Liver (tissue), 3 donors: ENCODE measurements around the gene TMEM170B.

Experiments used
- HNF4A ChIP-seq, 2 donors: conservative IDR thresholded peaks; 2 replicates each; pipeline ENCODE4 v1.6.1; 2016; ENCODE audit warnings: antibody characterized with exemption in 2 of 2, mild to moderate bottlenecking in 2 of 2
- HNF4G ChIP-seq: IDR thresholded peaks from 2 replicates; pipeline ENCODE4 v1.6.1; 2016; ENCODE audit warnings: antibody characterized with exemption
- RAD21 ChIP-seq, 2 donors: IDR thresholded peaks; 2 replicates each; pipeline ENCODE4 v1.6.1; 2016; ENCODE audit warnings: antibody characterized with exemption in 2 of 2, mild to moderate bottlenecking in 2 of 2
- TAF1 ChIP-seq: conservative IDR thresholded peaks from 2 replicates; pipeline ENCODE4 v1.6.1; 2016; ENCODE audit warnings: antibody characterized with exemption, mild to moderate bottlenecking
- YY1 ChIP-seq: IDR thresholded peaks from 2 replicates; pipeline ENCODE4 v1.6.1; 2016; ENCODE audit warnings: antibody characterized with exemption, mild to moderate bottlenecking
- TF ChIP-seq, protein P1 (sequence below): fragments of 150-350 bp; IDR thresholded peaks from 2 replicates; pipeline ENCODE4 v1.5.1; 2017; ENCODE audit warnings: improper control_type of control experiment, low read depth, low read length; ENCODE audit not compliant: missing input control
- TF ChIP-seq, protein P2 (sequence below): IDR thresholded peaks from 2 replicates; pipeline ENCODE4 v1.6.1; 2016; ENCODE audit warnings: antibody characterized with exemption, mild to moderate bottlenecking
- TF ChIP-seq, protein P3 (sequence below): IDR thresholded peaks from 2 replicates; pipeline ENCODE4 v1.6.1; 2016; ENCODE audit warnings: antibody characterized with exemption
- TF ChIP-seq, protein P4 (sequence below): IDR thresholded peaks from 2 replicates; pipeline ENCODE4 v1.6.1; 2016; ENCODE audit warnings: antibody characterized with exemption
- donor health status: healthy.
- donor health status: healthy.

DNA sequence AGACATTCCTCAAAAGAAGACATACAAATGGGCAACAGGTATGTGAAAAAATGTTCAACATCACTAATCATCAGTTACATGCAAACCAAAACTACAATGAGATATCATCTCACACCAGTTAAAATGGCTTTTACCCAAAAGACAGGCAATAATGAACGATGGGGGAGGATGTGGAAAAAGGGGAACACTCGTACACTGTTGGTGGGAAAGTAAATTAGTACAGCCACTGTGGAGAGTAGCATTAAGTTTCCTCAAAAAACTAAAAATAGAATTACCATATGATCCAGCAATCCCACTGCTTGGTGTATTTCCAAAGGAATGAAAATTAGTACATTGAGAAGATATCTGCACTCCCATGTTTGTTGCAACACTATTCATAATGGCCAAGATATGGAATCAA is 8.6 kb upstream of the TMEM170B start:
- TF ChIP-seq, protein P1, sequence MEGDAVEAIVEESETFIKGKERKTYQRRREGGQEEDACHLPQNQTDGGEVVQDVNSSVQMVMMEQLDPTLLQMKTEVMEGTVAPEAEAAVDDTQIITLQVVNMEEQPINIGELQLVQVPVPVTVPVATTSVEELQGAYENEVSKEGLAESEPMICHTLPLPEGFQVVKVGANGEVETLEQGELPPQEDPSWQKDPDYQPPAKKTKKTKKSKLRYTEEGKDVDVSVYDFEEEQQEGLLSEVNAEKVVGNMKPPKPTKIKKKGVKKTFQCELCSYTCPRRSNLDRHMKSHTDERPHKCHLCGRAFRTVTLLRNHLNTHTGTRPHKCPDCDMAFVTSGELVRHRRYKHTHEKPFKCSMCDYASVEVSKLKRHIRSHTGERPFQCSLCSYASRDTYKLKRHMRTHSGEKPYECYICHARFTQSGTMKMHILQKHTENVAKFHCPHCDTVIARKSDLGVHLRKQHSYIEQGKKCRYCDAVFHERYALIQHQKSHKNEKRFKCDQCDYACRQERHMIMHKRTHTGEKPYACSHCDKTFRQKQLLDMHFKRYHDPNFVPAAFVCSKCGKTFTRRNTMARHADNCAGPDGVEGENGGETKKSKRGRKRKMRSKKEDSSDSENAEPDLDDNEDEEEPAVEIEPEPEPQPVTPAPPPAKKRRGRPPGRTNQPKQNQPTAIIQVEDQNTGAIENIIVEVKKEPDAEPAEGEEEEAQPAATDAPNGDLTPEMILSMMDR = no peak
- TF ChIP-seq, protein P2, sequence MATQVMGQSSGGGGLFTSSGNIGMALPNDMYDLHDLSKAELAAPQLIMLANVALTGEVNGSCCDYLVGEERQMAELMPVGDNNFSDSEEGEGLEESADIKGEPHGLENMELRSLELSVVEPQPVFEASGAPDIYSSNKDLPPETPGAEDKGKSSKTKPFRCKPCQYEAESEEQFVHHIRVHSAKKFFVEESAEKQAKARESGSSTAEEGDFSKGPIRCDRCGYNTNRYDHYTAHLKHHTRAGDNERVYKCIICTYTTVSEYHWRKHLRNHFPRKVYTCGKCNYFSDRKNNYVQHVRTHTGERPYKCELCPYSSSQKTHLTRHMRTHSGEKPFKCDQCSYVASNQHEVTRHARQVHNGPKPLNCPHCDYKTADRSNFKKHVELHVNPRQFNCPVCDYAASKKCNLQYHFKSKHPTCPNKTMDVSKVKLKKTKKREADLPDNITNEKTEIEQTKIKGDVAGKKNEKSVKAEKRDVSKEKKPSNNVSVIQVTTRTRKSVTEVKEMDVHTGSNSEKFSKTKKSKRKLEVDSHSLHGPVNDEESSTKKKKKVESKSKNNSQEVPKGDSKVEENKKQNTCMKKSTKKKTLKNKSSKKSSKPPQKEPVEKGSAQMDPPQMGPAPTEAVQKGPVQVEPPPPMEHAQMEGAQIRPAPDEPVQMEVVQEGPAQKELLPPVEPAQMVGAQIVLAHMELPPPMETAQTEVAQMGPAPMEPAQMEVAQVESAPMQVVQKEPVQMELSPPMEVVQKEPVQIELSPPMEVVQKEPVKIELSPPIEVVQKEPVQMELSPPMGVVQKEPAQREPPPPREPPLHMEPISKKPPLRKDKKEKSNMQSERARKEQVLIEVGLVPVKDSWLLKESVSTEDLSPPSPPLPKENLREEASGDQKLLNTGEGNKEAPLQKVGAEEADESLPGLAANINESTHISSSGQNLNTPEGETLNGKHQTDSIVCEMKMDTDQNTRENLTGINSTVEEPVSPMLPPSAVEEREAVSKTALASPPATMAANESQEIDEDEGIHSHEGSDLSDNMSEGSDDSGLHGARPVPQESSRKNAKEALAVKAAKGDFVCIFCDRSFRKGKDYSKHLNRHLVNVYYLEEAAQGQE = no peak
- TF ChIP-seq TAF1 (no peak), YY1 (no peak), HNF4G (no peak), RAD21 (IDR thresholded peaks at IDR 0.05) (no peak), HNF4A (conservative IDR thresholded peaks at IDR 0.05) (no peak)
- TF ChIP-seq, protein P3, sequence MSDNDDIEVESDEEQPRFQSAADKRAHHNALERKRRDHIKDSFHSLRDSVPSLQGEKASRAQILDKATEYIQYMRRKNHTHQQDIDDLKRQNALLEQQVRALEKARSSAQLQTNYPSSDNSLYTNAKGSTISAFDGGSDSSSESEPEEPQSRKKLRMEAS = no peak
- TF ChIP-seq, protein P4, sequence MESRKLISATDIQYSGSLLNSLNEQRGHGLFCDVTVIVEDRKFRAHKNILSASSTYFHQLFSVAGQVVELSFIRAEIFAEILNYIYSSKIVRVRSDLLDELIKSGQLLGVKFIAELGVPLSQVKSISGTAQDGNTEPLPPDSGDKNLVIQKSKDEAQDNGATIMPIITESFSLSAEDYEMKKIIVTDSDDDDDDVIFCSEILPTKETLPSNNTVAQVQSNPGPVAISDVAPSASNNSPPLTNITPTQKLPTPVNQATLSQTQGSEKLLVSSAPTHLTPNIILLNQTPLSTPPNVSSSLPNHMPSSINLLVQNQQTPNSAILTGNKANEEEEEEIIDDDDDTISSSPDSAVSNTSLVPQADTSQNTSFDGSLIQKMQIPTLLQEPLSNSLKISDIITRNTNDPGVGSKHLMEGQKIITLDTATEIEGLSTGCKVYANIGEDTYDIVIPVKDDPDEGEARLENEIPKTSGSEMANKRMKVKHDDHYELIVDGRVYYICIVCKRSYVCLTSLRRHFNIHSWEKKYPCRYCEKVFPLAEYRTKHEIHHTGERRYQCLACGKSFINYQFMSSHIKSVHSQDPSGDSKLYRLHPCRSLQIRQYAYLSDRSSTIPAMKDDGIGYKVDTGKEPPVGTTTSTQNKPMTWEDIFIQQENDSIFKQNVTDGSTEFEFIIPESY = no peak
